22Rv1 (cell line): ENCODE measurements around the gene OR51A7.

Source experiments
- ZFX ChIP-seq: fragments of 450-650 bp; IDR thresholded peaks from 2 replicates; pipeline ENCODE4 v1.6.1; 2017; ENCODE audit warnings: antibody characterized with exemption, borderline replicate concordance
- TF ChIP-seq, protein P1 (sequence below): fragments of 450-650 bp; IDR thresholded peaks from 2 replicates; pipeline ENCODE4 v1.5.1; 2017; ENCODE audit warnings: mild to moderate bottlenecking

DNA sequence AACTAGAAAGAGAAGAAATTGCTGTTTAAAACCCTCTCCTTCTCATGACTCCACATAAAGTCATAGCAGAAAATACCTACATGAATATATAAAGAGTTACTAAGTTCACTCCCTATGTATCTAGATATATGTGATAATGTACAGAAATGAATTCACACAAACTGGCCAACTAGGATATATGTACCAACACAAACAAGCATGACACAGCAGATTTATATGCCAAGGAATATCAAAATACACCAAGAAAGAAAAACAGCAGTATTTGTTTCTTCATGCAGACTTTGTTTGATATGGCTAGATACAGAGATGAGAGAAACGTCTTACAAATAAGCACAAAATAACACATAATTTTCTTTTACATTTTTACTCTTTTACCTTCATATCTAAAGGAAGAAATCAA lies 18.7 kb downstream of the OR51A7 start:
- TF ChIP-seq, protein P1, sequence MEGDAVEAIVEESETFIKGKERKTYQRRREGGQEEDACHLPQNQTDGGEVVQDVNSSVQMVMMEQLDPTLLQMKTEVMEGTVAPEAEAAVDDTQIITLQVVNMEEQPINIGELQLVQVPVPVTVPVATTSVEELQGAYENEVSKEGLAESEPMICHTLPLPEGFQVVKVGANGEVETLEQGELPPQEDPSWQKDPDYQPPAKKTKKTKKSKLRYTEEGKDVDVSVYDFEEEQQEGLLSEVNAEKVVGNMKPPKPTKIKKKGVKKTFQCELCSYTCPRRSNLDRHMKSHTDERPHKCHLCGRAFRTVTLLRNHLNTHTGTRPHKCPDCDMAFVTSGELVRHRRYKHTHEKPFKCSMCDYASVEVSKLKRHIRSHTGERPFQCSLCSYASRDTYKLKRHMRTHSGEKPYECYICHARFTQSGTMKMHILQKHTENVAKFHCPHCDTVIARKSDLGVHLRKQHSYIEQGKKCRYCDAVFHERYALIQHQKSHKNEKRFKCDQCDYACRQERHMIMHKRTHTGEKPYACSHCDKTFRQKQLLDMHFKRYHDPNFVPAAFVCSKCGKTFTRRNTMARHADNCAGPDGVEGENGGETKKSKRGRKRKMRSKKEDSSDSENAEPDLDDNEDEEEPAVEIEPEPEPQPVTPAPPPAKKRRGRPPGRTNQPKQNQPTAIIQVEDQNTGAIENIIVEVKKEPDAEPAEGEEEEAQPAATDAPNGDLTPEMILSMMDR, result no peak
- TF ChIP-seq ZFX, result no peak
